Fibroblast of skin of right quadriceps (primary cell): Measurements from ENCODE around the gene EQTN.
"Not testable (repeated sequence)": the region's sequence is repeated elsewhere in the genome, so short reads cannot be mapped to it uniquely, and the experiment has no call there.

Experiments used
- DNase-seq: peaks from one replicate; pipeline ENCODE4 v3.0.0-alpha.2; 2013

Gene EQTN

GRCh38 chr9:27292659-27293405 lies 4.1 kb downstream of the EQTN start:
- peak; percentile 76 for DNase-seq

GRCh38 chr9:27291292-27291691 lies 5.7 kb downstream of the EQTN start:
- DNase-seq, result no peak

GRCh38 chr9:27282269-27282668 lies 14.7 kb downstream of the EQTN start:
- DNase-seq, result no peak

GRCh38 chr9:27280860-27281259 lies 16.1 kb downstream of the EQTN start:
- no peak for DNase-seq

- no peak for DNase-seq
Measured at GRCh38 chr9:27280249-27280648, 16.7 kb downstream of the EQTN start.

- no peak for DNase-seq
Measured at GRCh38 chr9:27279611-27280010, 17.3 kb downstream of the EQTN start.

- DNase-seq, result no peak
Measured at GRCh38 chr9:27278374-27278773, 18.6 kb downstream of the EQTN start.

GRCh38 chr9:27276193-27277030 lies 20.5 kb downstream of the EQTN start:
- DNase-seq, result peak; percentile 58

GRCh38 chr9:27273186-27273585 lies 23.8 kb downstream of the EQTN start:
- DNase-seq, result no peak

GRCh38 chr9:27272103-27272502 lies 24.8 kb downstream of the EQTN start:
- DNase-seq, result no peak

GRCh38 chr9:27261517-27262211 lies 35.3 kb downstream of the EQTN start:
- DNase-seq, result peak; percentile 9

- no peak for DNase-seq
Measured at GRCh38 chr9:27260789-27261516, 36.0 kb downstream of the EQTN start.

GRCh38 chr9:27258662-27259061 lies 38.3 kb downstream of the EQTN start:
- no peak for DNase-seq

- DNase-seq, result no peak
Measured at GRCh38 chr9:27248702-27249101, 48.2 kb downstream of the EQTN start.

GRCh38 chr9:27247756-27248155 lies 49.2 kb downstream of the EQTN start:
- peak; percentile 34 for DNase-seq

- not testable (repeated sequence) for DNase-seq
Measured at GRCh38 chr9:27239648-27240047, 57.3 kb downstream of the EQTN start.
